HG03039 (cell line): ENCODE data around the gene CNNM2.
"Not testable (repeated sequence)": the region's sequence is repeated elsewhere in the genome, so short reads cannot be mapped to it uniquely, and the experiment has no call there.

Source experiments
- ATAC-seq: cut with Tn5 transposase; IDR thresholded peaks from one replicate; pipeline ENCODE4 v1.9.1; 2021; ENCODE audit warnings: mild to moderate bottlenecking, moderate library complexity; ENCODE audit not compliant: unreplicated experiment

Gene CNNM2

GRCh38 chr10:102964713-102965112, 46.6 kb downstream of the CNNM2 start:
- no peak for ATAC-seq

GRCh38 chr10:102965311-102965851, 47.3 kb downstream of the CNNM2 start:
- no peak for ATAC-seq

GRCh38 chr10:102967123-102967522, 49.0 kb downstream of the CNNM2 start:
- ATAC-seq: no peak

- no peak for ATAC-seq
Observed at GRCh38 chr10:102970562-102971340, 52.7 kb downstream of the CNNM2 start.

- no peak for ATAC-seq
Observed at GRCh38 chr10:102975483-102976379, 57.6 kb downstream of the CNNM2 start.

- ATAC-seq: not testable (repeated sequence)
Observed at GRCh38 chr10:102976380-102976726, 58.3 kb downstream of the CNNM2 start.

GRCh38 chr10:102982296-102982695, 64.2 kb downstream of the CNNM2 start:
- no peak for ATAC-seq

- ATAC-seq: no peak
Observed at GRCh38 chr10:102984086-102984485, 66.0 kb downstream of the CNNM2 start.

- no peak for ATAC-seq
Observed at GRCh38 chr10:102985811-102986210, 67.7 kb downstream of the CNNM2 start.

- ATAC-seq: no peak
Observed at GRCh38 chr10:102988404-102989314, 70.6 kb downstream of the CNNM2 start.

- no peak for ATAC-seq
Observed at GRCh38 chr10:102994531-102995295, 76.6 kb downstream of the CNNM2 start.

- no peak for ATAC-seq
Observed at GRCh38 chr10:102996876-102997275, 78.8 kb downstream of the CNNM2 start.

GRCh38 chr10:102997998-102998397, 79.9 kb downstream of the CNNM2 start:
- ATAC-seq: no peak

GRCh38 chr10:102998399-102998907, 80.4 kb downstream of the CNNM2 start:
- ATAC-seq: no peak

- ATAC-seq: not testable (repeated sequence)
Observed at GRCh38 chr10:103000050-103000449, 82.0 kb downstream of the CNNM2 start.

GRCh38 chr10:103007017-103007416, 88.9 kb downstream of the CNNM2 start:
- ATAC-seq: no peak

GRCh38 chr10:103013416-103013815, 95.3 kb downstream of the CNNM2 start:
- no peak for ATAC-seq

GRCh38 chr10:103019425-103019824, 101.3 kb downstream of the CNNM2 start:
- no peak for ATAC-seq

- no peak for ATAC-seq
Observed at GRCh38 chr10:103021150-103021899, 103.2 kb downstream of the CNNM2 start.
